Chondrocyte (in vitro differentiated cells): Measurements from ENCODE around the gene PKNOX1. TPM values are rescaled to one million over a fixed set of nuclear protein-coding genes. Genes with fewer than 3 reads are reported as not detected.
"Not testable (repeated sequence)": the region's sequence is repeated elsewhere in the genome, so short reads cannot be mapped to it uniquely, and the experiment has no call there.

Source experiments
- DNase-seq: peaks from one replicate; pipeline ENCODE4 v3.0.0; 2021; ENCODE audit warnings: mixed read lengths, low spot score
- H3K27ac Mint-ChIP-seq: one replicate; pipeline ENCODE4 v1.8.0; 2021; ENCODE audit warnings: mild to moderate bottlenecking, moderate library complexity, mixed read lengths; ENCODE audit not compliant: unreplicated experiment
- H3K27me3 Mint-ChIP-seq: 2 replicates; pipeline ENCODE4 v1.8.0; 2021; ENCODE audit warnings: low read depth, mixed read lengths
- H3K36me3 Mint-ChIP-seq: 2 replicates; pipeline ENCODE4 v1.8.0; 2021; ENCODE audit warnings: low read depth, mixed read lengths
- H3K4me1 Mint-ChIP-seq: 2 replicates; pipeline ENCODE4 v1.8.0; 2021; ENCODE audit warnings: low read depth, mild to moderate bottlenecking, mixed read lengths
- H3K4me3 Mint-ChIP-seq: one replicate; pipeline ENCODE4 v1.8.0; 2021; ENCODE audit warnings: mild to moderate bottlenecking, moderate library complexity, mixed read lengths; ENCODE audit not compliant: unreplicated experiment
- H3K9me3 Mint-ChIP-seq: 2 replicates; pipeline ENCODE4 v1.8.0; 2021; ENCODE audit warnings: low read depth, mixed read lengths
- microRNA-seq: library from miRNA; unstranded; fragments of <30 nt; microRNA quantifications from one replicate; pipeline ENCODE4 v1.2.0, GENCODE V29; 2020; ENCODE audit warnings: borderline number of aligned reads
- total RNA-seq: library from RNA; stranded (reverse); gene quantifications from 3 replicates; pipeline ENCODE4 v1.2.1, GENCODE V29; 2021

Gene PKNOX1
- total RNA-seq, 1 donor from 2014 or later, result 12.0 TPM

- not testable (repeated sequence) for H3K4me3 Mint-ChIP-seq, H3K27ac Mint-ChIP-seq, DNase-seq, H3K9me3 Mint-ChIP-seq, H3K27me3 Mint-ChIP-seq, H3K4me1 Mint-ChIP-seq, H3K36me3 Mint-ChIP-seq
These were observed 98.4 kb downstream of the PKNOX1 start for GRCh38 chr21:43072742-43073141.

GRCh38 chr21:43074401-43075169 lies 100.2 kb downstream of the PKNOX1 start:
- not testable (repeated sequence) for DNase-seq, H3K36me3 Mint-ChIP-seq, H3K27ac Mint-ChIP-seq, H3K4me3 Mint-ChIP-seq, H3K4me1 Mint-ChIP-seq, H3K27me3 Mint-ChIP-seq, H3K9me3 Mint-ChIP-seq

- H3K27me3 Mint-ChIP-seq, H3K27ac Mint-ChIP-seq, DNase-seq, H3K4me1 Mint-ChIP-seq, H3K4me3 Mint-ChIP-seq, H3K36me3 Mint-ChIP-seq, H3K9me3 Mint-ChIP-seq: not testable (repeated sequence)
These were observed 101.0 kb downstream of the PKNOX1 start, which contains the start of gene CBS for GRCh38 chr21:43075170-43076022. TSS of gene CBS (minus strand) at chr21:43075835. CDS start at chr21:43072193, 3,642 bp downstream.

- not testable (repeated sequence) for H3K36me3 Mint-ChIP-seq, H3K27me3 Mint-ChIP-seq
These were observed 101.8 kb downstream of the PKNOX1 start for GRCh38 chr21:43076023-43076637.

GRCh38 chr21:43076643-43077042 lies 102.3 kb downstream of the PKNOX1 start:
- not testable (repeated sequence) for H3K27ac Mint-ChIP-seq, H3K4me3 Mint-ChIP-seq, H3K4me1 Mint-ChIP-seq, DNase-seq, H3K36me3 Mint-ChIP-seq, H3K27me3 Mint-ChIP-seq, H3K9me3 Mint-ChIP-seq

More at GRCh38 chr21:43076023-43076637, 101.8 kb downstream of the PKNOX1 start:
- not testable (repeated sequence) for H3K27ac Mint-ChIP-seq, DNase-seq, H3K4me3 Mint-ChIP-seq, H3K9me3 Mint-ChIP-seq, H3K4me1 Mint-ChIP-seq

GRCh38 chr21:43082587-43083300 lies 108.4 kb downstream of the PKNOX1 start:
- H3K27me3 Mint-ChIP-seq, H3K27ac Mint-ChIP-seq, H3K4me3 Mint-ChIP-seq, H3K4me1 Mint-ChIP-seq, H3K36me3 Mint-ChIP-seq, H3K9me3 Mint-ChIP-seq, DNase-seq: not testable (repeated sequence)

Small RNAs within 50 kb of the gene (microRNA-seq; reads per million reads assigned to microRNA genes)
- gene MIR5692B, result not detected

Other genes with a start within 250 kb of the PKNOX1 start
- 9.6 to 12.2 TPM (median 11.5 TPM) in 3 replicates for gene WDR4, start 95.0 kb upstream of the PKNOX1 start, total RNA-seq
- gene NDUFV3, start 81.3 kb upstream of the PKNOX1 start, total RNA-seq, result 41.7 to 50.6 TPM (median 42.9 TPM) in 3 replicates
- gene ERVH48-1, start 48.9 kb upstream of the PKNOX1 start, total RNA-seq, result not detected in 3 replicates
- gene CBS, start 101.3 kb downstream of the PKNOX1 start, total RNA-seq, result 16.6 to 92.3 TPM (median 85.1 TPM) in 3 replicates
- 9.8 to 13.7 TPM (median 11.8 TPM) in 3 replicates for gene U2AF1, start 133.0 kb downstream of the PKNOX1 start, total RNA-seq
- gene CRYAA, start 194.4 kb downstream of the PKNOX1 start, total RNA-seq, result not detected in 3 replicates